GM12878 (cell line): ENCODE measurements around the gene REEP2. TPM values are rescaled to one million over a fixed set of nuclear protein-coding genes. Genes with fewer than 3 reads are reported as not detected.

Experiments
- ATAC-seq: fragments of 200-7000 bp; cut with Tn5 transposase; 3 replicates; pipeline ENCODE4 v1.9.1; 2020; ENCODE audit warnings: mild to moderate bottlenecking, moderate library complexity
- BruUV-seq: library from RNA; stranded (reverse); fragments of 400-500 nt; replicated peaks from 2 replicates; lab custom pipeline; 2021; lab: Mats Ljungman, UMichigan
- CTCF ChIA-PET: fragments of 300-600 bp; sonication (Branson Sonifier 250); formaldehyde crosslinking; extraction: SDS; loops from one replicate; lab custom pipeline; 2021; ENCODE audit warnings: inconsistent platforms; lab: Yijun Ruan, JAX
- POLR2A ChIA-PET: fragments of 350-600 bp; formaldehyde crosslinking; extraction: SDS; loops from one replicate; lab custom pipeline; 2021; ENCODE audit warnings: inconsistent platforms; lab: Charles Lee
- RAD21 ChIA-PET: fragments of 300-600 bp; sonication (Branson Sonifier 250); formaldehyde crosslinking; loops from one replicate; lab custom pipeline; 2023; ENCODE audit warnings: antibody characterized with exemption; ENCODE audit not compliant: unreplicated experiment; lab: Charles Lee
- SMC1A ChIA-PET: fragments of 300-600 bp; sonication (Branson Sonifier 250); formaldehyde crosslinking; loops from one replicate; lab custom pipeline; 2023; ENCODE audit not compliant: unreplicated experiment, uncharacterized antibody; lab: Charles Lee
- DNase-seq: peaks from one replicate; pipeline ENCODE4 v3.0.0-alpha.2; 2011; ENCODE audit warnings: low read depth, low spot score
- FAIRE-seq: peaks from 3 replicates; lab custom pipeline; 2011; peaks lifted over from hg19 to GRCh38; lab: Jason Lieb, UNC
- H2AFZ ChIP-seq: 2 replicates; pipeline ENCODE4 v1.6.0; 2011; ENCODE audit warnings: low read depth, low read length, control low read depth; ENCODE audit not compliant: control insufficient read depth
- H3K27ac ChIP-seq: 2 replicates; pipeline ENCODE4 v1.5.1; 2011; ENCODE audit warnings: control low read depth; ENCODE audit not compliant: control insufficient read depth, insufficient read depth
- H3K27me3 ChIP-seq, 2 experiments: replicated peaks in 1 of 2; 2 replicates each; pipeline versions ENCODE4 v1.6.0 to v1.6.1; 2011; ENCODE audit warnings: low read length in 1 of 2; ENCODE audit not compliant: control insufficient read depth in 2 of 2, insufficient read depth in 2 of 2
- H3K36me3 ChIP-seq, 2 experiments: 2 replicates each; pipeline ENCODE4 v1.5.1; 2011; ENCODE audit warnings: low read length in 1 of 2; ENCODE audit not compliant: control insufficient read depth in 2 of 2, insufficient read depth in 2 of 2
- H3K4me1 ChIP-seq: 2 replicates; pipeline ENCODE4 v1.6.1; 2011; ENCODE audit warnings: mild to moderate bottlenecking, low read length, moderate library complexity, mixed read lengths; ENCODE audit not compliant: control insufficient read depth, insufficient read depth
- H3K4me2 ChIP-seq: 2 replicates; pipeline ENCODE4 v1.6.0; 2011; ENCODE audit warnings: control low read depth; ENCODE audit not compliant: control insufficient read depth, insufficient read depth
- H3K4me3 ChIP-seq: fragments of 200-600 bp; sonication (generic); 2 replicates; pipeline ENCODE4 v1.5.1; 2016
- H3K79me2 ChIP-seq: 2 replicates; pipeline ENCODE4 v1.6.0; 2011; ENCODE audit warnings: low read length; ENCODE audit not compliant: control insufficient read depth, insufficient read depth
- H3K9ac ChIP-seq: 2 replicates; pipeline ENCODE4 v1.8.0; 2011; ENCODE audit warnings: low read length, control low read depth, mixed read lengths; ENCODE audit not compliant: control insufficient read depth, insufficient read depth
- H3K9me3 ChIP-seq: replicated peaks from 3 replicates; pipeline ENCODE4 v1.5.1; 2011; ENCODE audit warnings: mild to moderate bottlenecking, low read length; ENCODE audit not compliant: control insufficient read depth, insufficient read depth
- H4K20me1 ChIP-seq: 2 replicates; pipeline ENCODE4 v1.6.0; 2011; ENCODE audit not compliant: control insufficient read depth, insufficient read depth
- EZH2 ChIP-seq: IDR thresholded peaks from 2 replicates; pipeline ENCODE4 v1.6.1; 2012; ENCODE audit warnings: low read depth, mild to moderate bottlenecking, control low read depth, inconsistent platforms, low read length, borderline replicate concordance; ENCODE audit not compliant: control insufficient read depth
- JUNB ChIP-seq: IDR thresholded peaks from 2 replicates; pipeline ENCODE4 v1.6.1; 2016; ENCODE audit warnings: antibody characterized with exemption, mild to moderate bottlenecking
- KLF5 ChIP-seq: fragments of 450-650 bp; IDR thresholded peaks from 2 replicates; pipeline ENCODE4 v1.6.1; 2014; ENCODE audit warnings: mild to moderate bottlenecking; ENCODE audit not compliant: partially characterized antibody
- MXI1 ChIP-seq: fragments of 150-350 bp; IDR thresholded peaks from 2 replicates; pipeline ENCODE4 v1.6.1; 2011; ENCODE audit warnings: low read depth, mild to moderate bottlenecking, inconsistent platforms, low read length, improper control_type of control experiment
- MYC ChIP-seq: IDR thresholded peaks from 2 replicates; pipeline ENCODE4 v1.6.1; 2011; ENCODE audit warnings: mild to moderate bottlenecking, low read length, moderate library complexity, inconsistent platforms; ENCODE audit not compliant: insufficient read depth, insufficient replicate concordance, insufficient read length, severe bottlenecking
- RFX5 ChIP-seq: IDR thresholded peaks from 2 replicates; pipeline ENCODE4 v1.6.1; 2011; ENCODE audit warnings: low read depth, low read length, improper control_type of control experiment
- SIN3A ChIP-seq: IDR thresholded peaks from 2 replicates; pipeline ENCODE4 v1.6.1; 2012; ENCODE audit warnings: low read depth, low read length, improper control_type of control experiment
- SMAD5 ChIP-seq: IDR thresholded peaks from 2 replicates; pipeline ENCODE4 v1.6.1; 2016; ENCODE audit warnings: antibody characterized with exemption, low read depth
- YY1 ChIP-seq: IDR thresholded peaks from 2 replicates; pipeline ENCODE4 v1.6.1; 2011; ENCODE audit warnings: low read depth, mild to moderate bottlenecking, low read length
- ZNF384 ChIP-seq: IDR thresholded peaks from 2 replicates; pipeline ENCODE4 v1.6.1; 2012; ENCODE audit warnings: low read depth, mild to moderate bottlenecking, low read length, improper control_type of control experiment, borderline replicate concordance
- WGBS: methylation state at CpG from one replicate; pipeline ENCODE4 v1.1.6; 2016; ENCODE audit warnings: low lambda C conversion rate; ENCODE audit not compliant: insufficient replicate concordance, insufficient coverage; ENCODE audit errors: missing lambda C conversion rate; 5-methylcytosine and 5-hydroxymethylcytosine counted together
- in situ Hi-C: fragments of 300-500 bp; cut with MboI; formaldehyde crosslinking; loops from 9 replicates; pipeline ENCODE4 v1.14.3; 2018; ENCODE audit warnings: mixed read lengths
- intact Hi-C: fragments of 100-400 bp; cut with micrococcal nuclease; formaldehyde crosslinking; loops from one replicate; pipeline ENCODE4 v1.14.2; 2022; ENCODE audit not compliant: unreplicated experiment
- polyA plus RNA-seq, 11 experiments: library from polyadenylated mRNA; depleted of rRNA in 4 of 11; unstranded in 6 of 11; stranded (reverse) in 5 of 11; fragments of >200 nt; fragmentation: Nextera tagmentation in 4 of 11; fragmentation: Illumina TruSeq in 1 of 11; extraction: Ambion mirVana in 4 of 11; extraction: Trizol in 1 of 11; gene quantifications; 1 replicate in 1 of 11; 2 replicates in 10 of 11; pipeline versions ENCODE4 v1.2.1 to v1.2.3, GENCODE V29; 2011 to 2016; ENCODE audit warnings: inconsistent platforms in 2 of 11, missing spikeins in 2 of 11, low read depth in 1 of 11
- total RNA-seq, 4 experiments: library from RNA; depleted of rRNA in 3 of 4; stranded (reverse); fragments of >200 nt in 3 of 4; fragmentation: Illumina TruSeq in 1 of 4; extraction: Trizol in 1 of 4; gene quantifications; 2 replicates each; pipeline versions ENCODE4 v1.2.1 to v1.2.3, GENCODE V29; 2013 to 2021

REEP2 gene
- total and polyA plus RNA-seq, 10 of the 15 experiments (the other 5 are each of a cell fraction or from before 2014, with no cell fraction given): 0.10 to 3.1 (median 2.0) TPM

DNA sequence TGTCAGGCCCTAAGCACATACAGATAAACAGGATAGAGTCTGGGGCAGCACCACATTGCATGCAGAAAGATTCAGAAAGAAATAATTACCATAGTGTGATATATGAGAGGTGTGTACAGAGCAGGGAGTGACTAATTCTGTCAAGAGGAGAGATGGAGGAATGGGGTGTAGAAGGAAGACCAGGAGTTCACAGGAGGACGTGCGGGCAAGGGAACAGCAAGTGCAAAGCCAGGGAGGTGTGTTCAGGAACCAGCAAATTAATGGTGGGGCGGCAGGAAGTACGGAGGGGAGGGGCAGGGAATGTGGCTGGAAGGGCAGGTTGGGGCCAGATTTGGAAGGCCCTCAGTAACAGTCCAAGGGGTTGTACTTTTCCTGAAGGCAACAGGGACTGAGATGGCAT lies 43.8 kb downstream of the REEP2 start:
- ChIA-PET SMC1A (no interaction called here), CTCF (interaction anchor here (0.7 to 1.8 kb wide), 3 partner anchors 17 to 21 kb away, joined by 3 to 8 read pairs (median 5); partner anchors contain the start of gene EGR1), RAD21 (no interaction called here), POLR2A (interaction anchor here (1.5 kb wide), 1 partner anchor 16 kb away, joined by 4 read pairs; no protein-coding TSS in a partner anchor)
- H3K79me2 ChIP-seq: no peaks in the 10 kb centered on the region
- in situ Hi-C loops: no loop called here
- ATAC-seq (no peak; the same call in 2 of the 3 replicates), DNase-seq (no peak), FAIRE-seq (no peak)
- H3K9ac ChIP-seq: no peak overlapping the region
- TF ChIP-seq JUNB (no peak), KLF5 (no peak), SMAD5 (no peak), SIN3A (no peak), MXI1 (no peak), MYC (no peak), EZH2 (no peak), YY1 (no peak), ZNF384 (no peak), RFX5 (no peak)
- no peaks in the 10 kb centered on the region for H3K36me3 ChIP-seq
- no peak overlapping the region for H3K4me3 ChIP-seq
- intact Hi-C loops: no loop called here
- H3K4me2 ChIP-seq: no peak overlapping the region
- H3K4me1 ChIP-seq: no peaks in the 10 kb centered on the region
- H2AFZ ChIP-seq: no peak overlapping the region
- H3K27ac ChIP-seq: no peak overlapping the region
- H3K27me3 ChIP-seq: no peaks in the 10 kb centered on the region; a peak in 1 of 4 replicates
- WGBS: 71% methylated on average over 3 of the region's 4 CpGs
- no peaks in the 10 kb centered on the region for H4K20me1 ChIP-seq
- H3K9me3 ChIP-seq: no peaks in the 10 kb centered on the region
- no TSS peak for BruUV-seq
